Measurements from ENCODE around the gene CFAP65.

Gene CFAP65

DNA sequence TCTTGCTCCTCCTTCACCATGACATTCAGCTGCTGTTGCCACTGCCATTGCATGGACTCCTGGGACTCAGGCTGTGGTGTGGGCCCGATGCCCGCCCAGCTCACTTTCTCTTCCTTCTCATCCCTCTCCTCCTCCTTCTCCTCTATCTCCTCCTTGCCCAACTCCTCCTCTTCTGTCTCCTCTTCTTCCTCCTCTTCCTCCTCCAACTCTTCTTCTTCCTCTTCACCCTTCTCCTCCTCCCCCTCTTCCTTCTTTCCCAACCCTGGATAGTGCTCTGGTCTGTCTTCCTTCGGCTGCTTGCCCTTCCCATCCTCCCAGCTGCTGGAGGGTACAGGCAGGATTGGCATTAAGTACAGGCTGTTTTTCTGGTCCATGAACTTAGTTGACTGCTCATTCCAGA is 37.3 kb downstream of the CFAP65 start:
- no peak for DNase-seq

DNA sequence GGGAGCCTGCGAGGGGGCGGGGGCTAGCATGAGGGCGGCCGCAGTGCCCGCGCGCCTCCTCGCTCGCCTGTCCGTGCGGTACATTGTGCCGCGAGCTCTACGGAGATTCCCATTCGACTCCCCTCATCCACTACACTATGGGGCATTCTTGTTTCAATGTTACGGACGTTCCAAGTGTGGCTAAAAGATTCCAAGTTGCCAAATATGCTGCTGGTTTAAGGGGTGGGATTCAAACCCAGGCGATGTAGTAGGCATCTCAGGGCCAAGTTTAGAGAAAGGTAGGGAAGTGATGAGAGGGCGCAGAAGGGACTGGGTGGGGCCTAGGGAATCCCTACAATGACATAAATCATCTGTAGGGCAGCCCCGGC is 38.1 kb downstream of the CFAP65 start:
- DNase-seq: no peak

DNA sequence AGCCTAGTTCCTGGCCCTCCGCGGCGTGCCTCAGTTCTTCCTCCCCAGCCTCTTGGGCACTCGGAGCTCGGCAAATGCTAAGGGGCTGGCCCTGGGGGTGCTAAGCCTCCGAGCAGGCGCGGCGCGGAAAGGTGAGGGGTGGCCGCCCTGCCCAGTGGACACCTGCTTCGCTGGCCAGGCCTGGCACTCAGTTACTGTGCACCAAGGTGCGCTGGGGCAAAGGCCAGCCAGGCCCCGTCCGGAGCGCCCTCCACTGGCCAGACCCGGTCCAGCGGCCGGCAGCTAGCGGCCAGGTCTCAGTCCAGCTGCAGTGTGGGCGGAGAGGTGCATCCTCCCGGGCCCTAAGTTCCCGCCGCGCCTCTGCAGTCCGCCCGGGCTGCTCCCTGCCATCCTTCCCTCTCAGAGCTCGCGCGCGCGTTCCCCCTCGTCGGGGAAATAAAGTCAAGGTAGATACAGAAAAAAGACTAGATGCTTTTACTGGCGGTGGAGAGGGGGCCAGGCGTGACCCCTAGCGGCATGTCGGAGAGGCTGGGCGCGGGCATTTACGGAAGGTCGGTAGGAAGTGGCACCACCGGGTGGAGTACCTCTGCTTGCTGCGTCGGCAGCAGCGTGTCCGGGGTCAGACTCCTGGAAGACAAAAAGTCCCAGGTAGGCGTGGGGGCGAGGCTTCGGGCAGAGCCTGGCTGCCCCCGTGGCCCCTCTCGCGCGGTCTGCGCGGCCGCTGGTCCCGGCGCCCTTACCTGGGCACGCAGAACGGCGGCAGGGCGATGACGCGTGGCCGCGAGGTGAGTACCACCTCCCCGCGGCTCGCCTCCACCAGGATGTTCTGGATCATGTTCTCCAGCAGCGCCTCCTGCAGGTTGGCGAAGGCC is 38.7 kb downstream of the CFAP65 start:
- peak; percentile 82 for DNase-seq

DNA sequence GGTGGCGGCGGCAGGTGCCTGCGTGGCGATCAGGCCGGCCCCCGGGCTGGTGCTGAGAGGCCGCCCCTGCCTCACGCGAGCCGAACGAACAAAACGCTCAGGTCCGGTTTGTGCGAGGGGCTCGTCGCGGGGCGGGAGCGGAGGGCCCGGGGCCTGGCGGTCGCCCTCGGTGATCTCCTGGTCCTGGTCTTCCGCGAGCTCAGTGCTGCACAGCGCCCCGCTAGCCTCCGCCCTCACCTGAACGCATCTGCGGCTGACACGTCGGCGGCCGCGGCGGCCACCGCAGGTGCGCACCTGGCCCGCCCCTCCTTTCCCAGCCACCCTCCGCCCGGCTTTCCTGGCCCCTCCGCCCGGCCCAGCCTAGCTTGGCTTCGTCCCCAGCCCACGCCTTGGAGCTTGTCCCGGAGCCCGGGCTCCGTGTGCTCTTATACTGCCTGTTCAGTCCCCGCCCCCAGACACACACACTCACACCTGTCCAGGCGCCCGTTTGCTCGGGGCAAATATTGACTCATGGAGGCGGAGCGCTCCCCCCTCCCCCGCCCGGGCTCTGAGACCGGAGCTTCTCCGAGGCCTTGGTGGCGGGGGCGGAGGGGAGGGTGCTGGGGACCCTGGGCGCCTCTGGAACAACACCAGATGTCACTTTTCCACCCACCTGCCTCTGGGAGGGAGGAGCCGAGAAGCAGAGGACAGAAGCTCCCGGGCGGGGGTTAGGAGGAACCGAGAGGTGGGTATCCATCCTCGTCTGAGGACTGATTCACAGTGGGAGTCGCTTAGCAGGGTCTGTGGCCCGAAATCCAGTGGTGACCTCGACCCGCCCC is 39.5 kb downstream of the CFAP65 start:
- DNase-seq: peak; percentile 98

DNA sequence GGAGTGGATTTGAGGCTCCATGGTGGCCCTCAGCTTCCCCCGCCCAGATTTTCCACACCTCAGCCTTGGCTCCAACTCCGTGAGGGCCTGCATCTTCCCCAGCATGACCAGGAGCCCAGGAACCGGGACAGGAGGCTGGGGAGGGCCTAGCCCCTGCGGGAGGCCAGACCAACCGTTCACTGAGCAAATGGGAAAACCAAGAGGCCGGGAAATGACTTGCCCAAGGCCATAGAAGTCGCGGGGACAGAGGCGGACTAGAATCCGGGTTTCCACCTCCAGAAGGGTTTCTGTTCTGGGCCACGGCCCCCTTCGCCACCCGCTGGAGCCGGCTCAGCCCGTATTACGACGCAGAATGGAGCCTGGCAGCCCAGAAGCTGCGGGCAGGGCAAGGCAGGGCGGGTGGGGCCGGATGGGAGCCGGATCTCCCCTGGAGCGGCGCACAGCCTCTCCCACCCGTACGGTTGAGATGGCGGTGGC is 40.2 kb downstream of the CFAP65 start:
- DNase-seq: peak; percentile 56

DNA sequence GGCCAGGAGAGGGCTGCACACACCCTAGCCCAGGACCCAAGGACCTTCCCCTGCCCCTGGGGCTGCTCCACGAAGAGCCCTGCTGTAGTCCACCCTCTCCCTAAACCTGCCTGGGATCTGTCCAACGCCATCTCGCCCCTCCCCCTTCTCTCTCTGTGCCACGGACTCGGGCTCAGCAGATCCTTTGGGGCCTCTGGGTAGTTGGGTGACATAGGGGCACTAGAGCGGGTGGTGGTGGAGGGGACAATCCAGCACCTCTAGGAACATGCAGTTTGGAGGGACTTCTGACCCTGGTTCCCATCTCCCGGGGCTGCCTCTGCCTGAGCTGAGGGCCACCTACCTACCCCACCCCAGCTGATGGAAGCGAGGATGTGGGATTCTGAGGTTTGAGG is 40.8 kb downstream of the CFAP65 start:
- DNase-seq: peak; percentile 27

DNA sequence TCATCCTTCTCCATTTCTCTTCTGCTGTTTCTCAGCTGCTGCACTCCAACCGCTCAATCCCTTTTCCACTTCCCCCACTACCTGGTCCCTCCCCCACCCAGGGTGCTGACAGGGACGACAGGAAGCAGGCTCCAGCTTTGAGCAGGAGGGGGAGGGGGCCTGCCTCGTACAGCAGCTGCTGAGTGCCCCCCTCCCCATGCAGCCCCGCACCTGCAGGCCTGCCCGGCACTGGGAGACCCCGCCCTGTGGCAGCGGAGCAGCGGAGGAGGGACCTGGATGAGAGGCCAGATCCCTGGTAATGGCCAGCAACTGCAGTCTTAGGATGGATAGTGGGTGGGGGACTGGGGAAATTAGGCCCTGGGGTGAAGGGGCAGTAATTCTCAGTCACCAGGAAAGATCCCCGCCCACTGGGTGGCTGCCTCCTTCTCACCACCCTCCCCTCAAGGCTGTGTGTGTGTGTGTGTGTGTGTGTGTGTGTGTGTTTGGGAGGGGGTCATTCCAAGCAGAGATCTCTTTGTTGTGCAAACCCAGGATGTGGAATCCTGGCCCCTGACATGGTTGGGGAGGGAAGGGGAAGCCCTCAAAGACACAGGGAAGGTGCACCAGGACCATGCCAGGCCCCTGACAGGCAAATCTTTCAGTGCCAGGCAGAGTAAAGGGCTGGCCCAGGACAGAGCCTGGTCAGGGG is 41.3 kb downstream of the CFAP65 start:
- DNase-seq: peak; percentile 94

DNA sequence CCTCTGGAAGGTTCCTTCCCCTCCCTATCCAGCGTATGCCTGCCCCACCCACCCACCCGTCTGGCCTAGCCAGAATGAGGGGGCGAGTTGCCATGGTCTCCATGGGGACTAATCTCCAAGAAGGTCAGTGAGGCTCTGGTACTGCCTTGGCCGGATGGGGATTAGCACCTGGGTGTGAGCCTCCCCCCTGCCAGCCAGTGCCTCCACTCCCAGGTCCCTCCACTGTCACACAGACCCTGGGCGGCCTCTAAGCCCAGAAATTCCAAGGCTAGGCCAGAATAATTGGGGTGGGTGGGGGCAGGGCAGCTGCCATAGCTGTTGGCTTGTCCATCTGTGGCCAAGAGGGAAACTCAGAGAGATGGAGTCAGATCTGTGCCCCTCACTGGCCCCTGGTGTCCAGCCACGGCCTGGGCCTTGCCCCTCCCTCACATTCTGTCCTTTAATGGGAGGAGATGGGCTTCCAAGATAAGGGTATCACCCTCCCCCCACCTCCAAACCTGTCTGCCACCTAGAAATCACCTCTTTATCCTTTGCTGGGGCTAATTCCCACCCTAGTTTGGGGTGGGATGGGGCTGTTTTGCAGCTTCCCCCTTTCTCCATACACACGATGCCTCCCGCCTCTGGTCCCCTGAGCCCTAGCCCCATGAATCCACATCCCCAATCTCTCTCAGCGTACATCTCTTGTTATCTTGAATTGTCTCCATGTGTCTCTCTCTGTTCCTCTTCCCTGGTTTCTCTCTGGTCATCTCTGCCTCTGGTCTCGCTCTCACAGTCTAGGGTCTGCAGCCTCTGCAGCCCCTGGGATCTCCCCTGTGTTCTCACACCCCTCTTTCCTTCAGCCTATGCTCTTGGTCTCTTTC is 42.1 kb downstream of the CFAP65 start:
- no peak for DNase-seq

DNA sequence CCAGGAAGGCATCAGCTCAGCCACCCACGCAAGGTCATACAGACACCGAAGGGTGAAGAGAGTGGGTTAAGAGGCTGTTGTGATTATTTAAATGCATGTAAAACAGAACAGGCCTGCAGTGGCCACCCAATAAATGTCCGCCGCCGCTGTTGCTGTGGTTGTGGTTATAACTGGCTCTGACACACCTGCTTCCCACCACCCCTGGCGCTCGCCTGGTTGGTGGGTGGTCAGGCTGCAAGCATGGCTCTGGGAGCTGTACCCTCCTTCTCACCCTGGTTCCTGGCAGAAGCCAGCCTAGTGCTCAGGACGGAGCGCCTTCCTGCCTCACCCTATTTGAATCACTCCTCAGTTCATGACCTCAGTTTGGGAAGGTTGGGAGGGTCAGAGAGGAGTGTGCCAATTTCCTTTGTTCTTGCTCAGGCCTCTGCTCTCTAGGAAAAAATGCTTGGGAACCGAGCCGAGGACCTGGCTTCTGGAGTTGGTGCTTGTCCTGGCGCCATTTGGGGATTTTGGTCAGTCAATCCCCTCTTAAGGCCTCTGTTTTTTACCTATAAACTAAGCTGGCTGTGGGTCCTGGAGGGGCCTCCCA is 42.8 kb downstream of the CFAP65 start:
- DNase-seq: no peak

DNA sequence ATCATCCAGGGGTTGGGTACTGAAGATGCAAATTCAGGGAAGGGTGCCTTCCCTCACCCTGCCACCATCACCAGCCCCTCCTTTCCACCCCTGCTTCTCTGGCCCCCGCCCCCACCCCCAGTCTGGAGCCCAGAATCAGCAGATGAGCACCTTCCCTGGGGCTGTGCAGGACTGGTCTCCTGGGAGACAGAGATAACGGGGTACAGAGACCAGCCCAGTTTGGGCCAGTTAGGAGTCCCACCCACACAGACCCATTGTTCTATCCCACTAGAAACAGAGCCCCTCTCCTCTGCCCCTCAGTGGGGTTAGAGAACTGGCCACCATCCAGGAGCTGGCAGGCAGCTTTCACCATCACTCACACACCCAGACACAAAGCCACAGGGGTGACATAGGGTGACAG is 43.6 kb downstream of the CFAP65 start:
- no peak for DNase-seq

DNA sequence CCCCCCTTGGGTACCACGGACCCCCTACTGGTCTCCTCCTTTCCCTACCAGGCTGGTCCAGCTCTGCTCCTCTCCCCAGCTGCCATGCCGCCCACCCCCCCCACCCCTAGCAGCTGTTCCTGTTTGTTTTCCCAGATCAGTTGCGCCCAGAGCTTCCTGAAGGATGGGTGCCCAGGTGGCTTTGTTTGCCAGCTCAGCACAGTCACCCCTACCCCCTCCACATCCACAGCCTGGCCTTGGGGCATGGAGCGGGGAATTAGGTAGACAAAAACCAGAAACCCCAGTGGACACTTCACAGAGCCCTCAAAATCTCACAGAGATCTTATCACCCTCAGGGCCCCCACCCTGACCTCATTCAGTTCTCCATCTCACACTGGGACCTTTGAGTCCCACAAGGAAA is 44.4 kb downstream of the CFAP65 start:
- DNase-seq: peak; percentile 83

DNA sequence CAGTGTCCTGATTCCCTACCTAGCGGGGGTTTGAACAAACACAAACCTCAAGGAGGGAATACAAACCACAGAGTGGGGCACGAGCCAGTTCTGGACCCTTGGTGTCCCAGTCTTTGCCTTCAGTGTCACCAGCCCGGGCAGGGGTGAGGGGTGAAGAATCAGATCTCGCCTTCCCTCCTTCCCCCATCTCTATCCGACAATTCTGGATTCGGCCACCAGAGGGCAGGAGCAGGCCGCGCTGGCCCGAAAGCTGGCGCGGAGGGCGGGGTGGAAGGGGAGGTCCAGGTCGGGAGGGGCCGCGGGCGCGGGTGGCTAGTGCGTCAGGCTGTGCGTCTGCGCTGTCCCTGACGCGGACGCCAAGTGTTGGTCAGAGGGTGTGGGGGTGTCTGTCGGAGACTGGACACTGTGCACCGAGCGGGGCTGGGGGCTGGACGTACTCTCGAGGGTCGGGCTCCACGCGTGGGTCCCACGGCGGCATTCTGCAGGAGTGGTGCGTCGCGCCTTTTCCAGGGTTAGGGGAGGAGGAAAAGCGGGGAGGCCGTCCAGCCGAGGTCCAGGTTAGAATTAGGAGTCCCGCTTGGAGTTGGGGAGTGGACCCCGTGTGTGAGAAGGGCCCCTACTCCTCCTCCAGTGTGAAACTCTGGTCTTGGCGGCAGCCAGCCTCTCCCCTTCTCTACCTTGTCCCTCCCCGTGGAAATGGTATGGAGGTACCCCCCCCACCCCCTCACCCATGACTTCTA is 45.2 kb downstream of the CFAP65 start:
- peak; percentile 85 for DNase-seq

DNA sequence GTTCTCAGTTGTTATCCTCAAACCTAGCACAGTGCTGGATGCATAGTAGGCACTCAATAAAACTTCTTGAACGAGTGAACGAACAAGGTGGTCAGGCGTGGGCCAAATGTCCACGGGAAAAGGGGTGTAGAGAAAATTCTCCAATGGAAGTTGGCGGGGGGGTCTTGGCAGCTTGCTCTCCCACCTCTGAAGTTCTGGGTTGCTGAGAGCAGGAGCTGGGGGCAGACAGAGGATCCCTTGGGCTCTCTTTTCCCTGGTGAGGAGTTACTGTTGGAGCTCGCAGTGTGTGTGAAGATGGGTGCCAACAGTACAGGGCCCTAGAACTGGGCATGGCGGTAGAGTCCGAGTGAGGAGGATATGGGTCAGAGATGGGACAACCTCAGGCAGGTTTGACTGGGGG is 45.8 kb downstream of the CFAP65 start:
- DNase-seq: no peak

DNA sequence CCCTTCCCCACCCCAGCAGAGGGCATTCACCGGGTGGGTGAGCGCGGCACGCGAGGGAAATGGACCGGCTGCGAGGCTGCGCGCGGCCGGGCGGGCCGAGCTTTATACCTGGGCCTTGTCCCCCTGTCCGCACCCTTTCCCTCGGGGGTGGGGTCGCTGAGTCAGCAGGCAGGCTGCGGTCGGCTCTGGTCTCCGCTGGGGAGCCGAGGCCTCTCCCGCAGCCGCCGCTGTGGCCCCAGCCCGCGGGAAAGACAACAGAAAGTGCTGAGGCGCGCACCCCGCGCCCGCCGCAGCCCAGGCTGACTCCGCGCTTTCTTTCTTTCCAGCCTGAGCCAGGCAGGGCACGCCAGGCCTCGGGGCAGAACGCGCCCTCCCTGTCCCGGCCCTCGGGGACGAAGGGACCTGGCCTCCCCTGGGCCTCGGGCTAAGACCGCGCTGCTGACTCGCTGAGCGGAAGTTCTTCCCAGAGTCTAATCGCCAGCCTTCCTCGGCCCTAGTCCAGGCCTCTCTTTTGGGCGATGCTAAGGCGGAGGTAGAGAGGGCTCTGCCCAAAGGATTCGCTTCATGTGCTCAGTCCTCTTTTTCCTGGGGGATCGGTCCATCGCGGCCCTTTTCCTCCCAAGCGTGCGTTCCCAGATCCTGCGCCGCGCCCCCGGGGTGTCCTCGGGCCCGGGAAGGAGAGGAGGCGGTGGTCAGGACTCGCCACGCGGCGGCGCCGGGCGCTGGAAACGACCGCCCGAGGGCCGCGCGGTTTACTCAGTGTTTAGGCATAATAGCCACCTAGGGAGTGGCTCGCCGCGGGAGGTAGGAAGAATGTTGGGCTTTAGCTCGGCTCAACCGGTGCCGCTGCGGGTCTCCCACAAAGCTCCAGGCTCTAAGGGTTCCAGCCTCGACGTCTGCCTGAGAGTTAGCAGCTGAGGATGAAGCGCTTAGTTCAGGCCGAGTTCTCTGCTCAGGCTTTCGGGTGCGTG is 47.7 kb downstream of the CFAP65 start, which contains the start of gene CRYBA2:
TSS of gene CRYBA2 (minus strand) at position 78 of the 971 bp plus-strand sequence. CDS start 246 bp downstream, outside the sequence.
- DNase-seq: peak; percentile 72

DNA sequence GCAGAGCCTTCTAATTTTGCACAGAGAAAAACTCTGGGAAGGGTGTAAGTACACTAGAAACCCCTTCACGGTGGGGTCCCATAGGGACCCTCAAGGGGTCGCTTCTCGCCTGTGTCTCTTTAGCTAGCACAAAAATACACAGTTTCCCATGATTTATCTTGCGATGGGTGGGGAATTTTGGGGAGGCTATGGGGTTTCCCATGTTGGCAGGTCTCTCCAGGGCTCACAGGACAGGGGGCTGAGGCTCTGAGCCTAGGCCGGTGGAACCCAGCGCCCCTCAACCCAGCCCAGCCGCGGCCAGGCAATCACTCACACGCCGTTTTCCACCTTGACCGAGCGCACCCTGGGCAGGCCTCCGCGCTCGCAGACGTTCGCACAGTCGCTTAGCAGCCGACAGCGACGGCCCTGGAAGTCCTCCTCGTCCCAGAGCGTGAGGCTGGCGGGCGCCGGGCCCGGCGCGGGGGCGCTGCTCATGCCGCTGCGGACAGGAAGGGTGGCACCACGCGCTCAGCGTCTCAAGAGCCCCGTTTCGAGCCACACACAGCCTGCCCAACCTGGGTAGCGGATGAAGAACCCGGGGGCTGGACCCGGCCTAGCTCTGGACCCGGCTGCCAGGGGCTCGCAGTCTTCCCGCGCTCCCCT is 48.5 kb downstream of the CFAP65 start:
- DNase-seq: peak; percentile 31

DNA sequence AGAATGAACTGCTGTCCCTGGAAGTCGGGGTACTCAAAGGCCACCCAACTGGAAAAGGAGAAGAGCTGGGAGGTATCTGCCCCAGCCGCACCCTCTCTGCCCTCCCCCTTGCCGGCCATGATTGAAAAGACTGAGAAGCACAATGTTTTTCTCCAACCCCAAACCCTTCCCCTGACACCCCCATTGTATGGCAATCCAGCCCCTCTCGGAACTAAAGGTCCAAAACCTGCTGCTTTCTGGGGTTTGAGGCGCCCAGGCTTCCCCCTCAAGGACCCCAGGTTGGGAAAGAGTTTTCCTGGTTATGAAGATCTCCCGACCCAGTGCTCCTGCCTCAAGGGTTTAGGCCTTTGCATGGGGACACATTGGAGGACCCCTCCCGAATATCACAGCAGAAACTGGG is 49.1 kb downstream of the CFAP65 start:
- DNase-seq: no peak

DNA sequence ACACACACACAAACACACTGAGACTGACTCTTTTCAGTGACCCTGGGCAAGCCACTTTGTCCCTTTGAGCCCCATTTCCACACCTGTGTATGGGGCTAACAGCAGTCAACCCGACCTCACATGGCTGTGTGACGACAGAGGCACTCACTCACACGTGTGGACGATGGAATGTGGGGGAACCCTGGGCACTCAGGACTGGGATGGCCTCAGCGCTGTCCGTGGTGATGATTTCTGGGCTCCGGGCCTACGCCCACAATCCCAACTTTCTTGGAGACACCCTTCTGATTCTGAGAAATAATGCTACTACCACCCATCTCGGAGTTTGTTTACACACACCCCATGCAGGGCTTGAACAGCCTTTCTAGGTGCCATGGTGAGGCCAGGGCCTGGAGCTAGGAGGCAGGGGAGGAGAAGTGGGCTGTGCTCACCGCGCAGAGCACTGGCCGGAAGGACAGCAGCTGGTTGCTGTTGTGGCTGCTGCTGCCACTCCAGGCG is 49.6 kb downstream of the CFAP65 start:
- no peak for DNase-seq

DNA sequence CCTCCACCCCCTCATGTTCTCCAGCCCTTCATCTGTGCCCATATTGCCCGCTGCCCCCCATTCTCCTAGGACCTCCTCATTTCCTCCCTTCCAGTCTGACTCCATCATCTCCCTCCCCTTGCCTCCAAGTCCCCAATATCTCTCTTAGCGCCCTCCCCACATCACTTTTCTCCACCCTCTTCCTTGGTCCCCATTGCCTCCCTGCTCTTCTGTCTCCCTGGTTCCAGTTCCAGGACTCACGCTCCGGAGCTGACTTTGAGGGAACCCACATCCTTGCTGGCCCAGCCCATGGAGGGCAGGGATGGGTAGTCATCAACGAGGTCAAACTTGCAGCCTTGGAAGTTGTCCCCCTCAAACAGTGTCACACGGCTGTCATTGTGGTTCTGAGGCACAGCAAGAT is 50.7 kb downstream of the CFAP65 start:
- no peak for DNase-seq

DNA sequence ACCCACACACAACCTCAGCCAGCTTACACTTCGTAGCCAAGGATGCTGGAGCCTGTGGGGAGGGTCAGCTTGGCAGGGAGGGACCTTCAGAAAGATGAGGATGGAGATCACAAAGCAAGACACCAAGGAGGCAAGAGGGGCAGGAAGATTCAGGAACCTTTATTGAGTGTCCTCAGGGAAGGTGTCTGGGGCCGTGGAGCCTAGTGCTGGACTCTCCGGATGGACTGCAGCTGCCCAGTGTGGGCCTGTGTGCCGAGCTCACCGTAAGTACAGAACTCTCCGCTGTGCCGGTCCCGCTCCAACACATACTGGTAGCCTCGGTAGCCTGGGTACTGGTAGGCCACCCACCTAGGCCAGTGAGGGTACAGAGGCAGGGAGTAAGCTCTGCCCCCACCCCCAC is 51.3 kb downstream of the CFAP65 start:
- no peak for DNase-seq
